Spleen (tissue), 7 donors: ENCODE measurements around the gene FLACC1.

Source experiments
- CTCF ChIP-seq, 11 experiments: fragments of 200-600 bp in 7 of 11; fragments of 450-650 bp in 4 of 11; sonication (generic) in 4 of 11; IDR thresholded peaks in 8 of 11; conservative IDR thresholded peaks in 3 of 11; 1 replicate in 7 of 11; 2 replicates in 4 of 11; pipeline versions ENCODE4 v1.4.0 to v1.8.0; 2016 to 2021; ENCODE audit warnings: antibody characterized with exemption in 11 of 11, inconsistent platforms in 4 of 11, mild to moderate bottlenecking in 1 of 11
- POLR2A ChIP-seq, 3 donors: fragments of 450-650 bp; IDR thresholded peaks; one replicate each; pipeline ENCODE4 v1.5.1; 2017; ENCODE audit warnings: antibody characterized with exemption in 3 of 3, mild to moderate bottlenecking in 1 of 3
- POLR2AphosphoS5 ChIP-seq, 3 donors: sonication (generic); formaldehyde crosslinking; IDR thresholded peaks; one replicate each; pipeline ENCODE4 v1.5.1; 2017; ENCODE audit warnings: antibody characterized with exemption in 3 of 3
- donor health status: DM: no; HTN: no; CAD: no; lungs with moderate emphysema.
- donor health status: DM: no; HTN: no; CAD: no.
- donor health status: DM: no; HTN: no; CAD: no.

- no peak for TF ChIP-seq POLR2AphosphoS5 (IDR thresholded peaks at IDR 0.05)
- TF ChIP-seq CTCF (IDR thresholded peaks at IDR 0.05 in 8 of 11, conservative IDR thresholded peaks at IDR 0.05 in 3 of 11), result no peak
- TF ChIP-seq POLR2A (IDR thresholded peaks at IDR 0.05), result no peak
These were observed 114.4 kb downstream of the FLACC1 start for GRCh38 chr2:201242571-201243277.
